GM23338 (cell line): ENCODE results near the gene ZNF444.

Source experiments
- EZH2 ChIP-seq: fragments of 200-600 bp; sonication (generic); IDR thresholded peaks from one replicate; pipeline ENCODE4 v1.8.0; 2017; ENCODE audit warnings: antibody characterized with exemption, mild to moderate bottlenecking, low read depth; ENCODE audit not compliant: unreplicated experiment
- POLR2AphosphoS5 ChIP-seq: IDR thresholded peaks from 2 replicates; pipeline ENCODE4 v1.6.1; 2016; ENCODE audit warnings: antibody characterized with exemption, low read depth
- TF ChIP-seq, protein P1 (sequence below): IDR thresholded peaks from one replicate; pipeline ENCODE4 v1.6.1; 2018; ENCODE audit warnings: antibody characterized with exemption; ENCODE audit not compliant: unreplicated experiment
- TF ChIP-seq, protein P2 (sequence below), 2 experiments: fragments of 200-600 bp in 1 of 2; sonication (generic) in 1 of 2; conservative IDR thresholded peaks; 2 replicates each; pipeline versions ENCODE4 v1.5.1 to v1.6.1; 2016 to 2017; ENCODE audit warnings: antibody characterized with exemption in 2 of 2, low read depth in 2 of 2, mild to moderate bottlenecking in 2 of 2, moderate library complexity in 1 of 2

DNA sequence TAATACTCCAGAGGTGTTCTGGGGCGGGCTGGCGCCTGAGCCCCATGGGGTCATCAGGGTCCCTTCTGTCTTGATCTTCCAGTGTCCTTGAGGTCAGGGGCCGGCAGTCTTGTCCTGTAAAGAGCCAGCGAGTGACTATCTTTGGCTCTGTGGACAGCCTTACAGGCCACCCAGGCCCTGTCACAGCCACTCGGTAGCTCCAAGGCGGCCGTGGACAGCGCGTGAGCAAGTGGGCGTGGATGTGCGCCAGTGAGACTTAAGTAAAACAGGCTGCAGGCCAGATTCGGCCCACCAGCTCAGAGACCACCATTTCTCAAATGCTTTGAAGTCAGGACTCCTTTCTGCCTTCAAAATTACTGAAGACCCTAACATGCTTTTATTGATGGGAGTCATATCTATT lies 3.7 kb downstream of the ZNF444 start:
- TF ChIP-seq, protein P1, sequence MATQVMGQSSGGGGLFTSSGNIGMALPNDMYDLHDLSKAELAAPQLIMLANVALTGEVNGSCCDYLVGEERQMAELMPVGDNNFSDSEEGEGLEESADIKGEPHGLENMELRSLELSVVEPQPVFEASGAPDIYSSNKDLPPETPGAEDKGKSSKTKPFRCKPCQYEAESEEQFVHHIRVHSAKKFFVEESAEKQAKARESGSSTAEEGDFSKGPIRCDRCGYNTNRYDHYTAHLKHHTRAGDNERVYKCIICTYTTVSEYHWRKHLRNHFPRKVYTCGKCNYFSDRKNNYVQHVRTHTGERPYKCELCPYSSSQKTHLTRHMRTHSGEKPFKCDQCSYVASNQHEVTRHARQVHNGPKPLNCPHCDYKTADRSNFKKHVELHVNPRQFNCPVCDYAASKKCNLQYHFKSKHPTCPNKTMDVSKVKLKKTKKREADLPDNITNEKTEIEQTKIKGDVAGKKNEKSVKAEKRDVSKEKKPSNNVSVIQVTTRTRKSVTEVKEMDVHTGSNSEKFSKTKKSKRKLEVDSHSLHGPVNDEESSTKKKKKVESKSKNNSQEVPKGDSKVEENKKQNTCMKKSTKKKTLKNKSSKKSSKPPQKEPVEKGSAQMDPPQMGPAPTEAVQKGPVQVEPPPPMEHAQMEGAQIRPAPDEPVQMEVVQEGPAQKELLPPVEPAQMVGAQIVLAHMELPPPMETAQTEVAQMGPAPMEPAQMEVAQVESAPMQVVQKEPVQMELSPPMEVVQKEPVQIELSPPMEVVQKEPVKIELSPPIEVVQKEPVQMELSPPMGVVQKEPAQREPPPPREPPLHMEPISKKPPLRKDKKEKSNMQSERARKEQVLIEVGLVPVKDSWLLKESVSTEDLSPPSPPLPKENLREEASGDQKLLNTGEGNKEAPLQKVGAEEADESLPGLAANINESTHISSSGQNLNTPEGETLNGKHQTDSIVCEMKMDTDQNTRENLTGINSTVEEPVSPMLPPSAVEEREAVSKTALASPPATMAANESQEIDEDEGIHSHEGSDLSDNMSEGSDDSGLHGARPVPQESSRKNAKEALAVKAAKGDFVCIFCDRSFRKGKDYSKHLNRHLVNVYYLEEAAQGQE = no peak
- no peak for TF ChIP-seq EZH2
- TF ChIP-seq, protein P2, sequence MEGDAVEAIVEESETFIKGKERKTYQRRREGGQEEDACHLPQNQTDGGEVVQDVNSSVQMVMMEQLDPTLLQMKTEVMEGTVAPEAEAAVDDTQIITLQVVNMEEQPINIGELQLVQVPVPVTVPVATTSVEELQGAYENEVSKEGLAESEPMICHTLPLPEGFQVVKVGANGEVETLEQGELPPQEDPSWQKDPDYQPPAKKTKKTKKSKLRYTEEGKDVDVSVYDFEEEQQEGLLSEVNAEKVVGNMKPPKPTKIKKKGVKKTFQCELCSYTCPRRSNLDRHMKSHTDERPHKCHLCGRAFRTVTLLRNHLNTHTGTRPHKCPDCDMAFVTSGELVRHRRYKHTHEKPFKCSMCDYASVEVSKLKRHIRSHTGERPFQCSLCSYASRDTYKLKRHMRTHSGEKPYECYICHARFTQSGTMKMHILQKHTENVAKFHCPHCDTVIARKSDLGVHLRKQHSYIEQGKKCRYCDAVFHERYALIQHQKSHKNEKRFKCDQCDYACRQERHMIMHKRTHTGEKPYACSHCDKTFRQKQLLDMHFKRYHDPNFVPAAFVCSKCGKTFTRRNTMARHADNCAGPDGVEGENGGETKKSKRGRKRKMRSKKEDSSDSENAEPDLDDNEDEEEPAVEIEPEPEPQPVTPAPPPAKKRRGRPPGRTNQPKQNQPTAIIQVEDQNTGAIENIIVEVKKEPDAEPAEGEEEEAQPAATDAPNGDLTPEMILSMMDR (conservative IDR thresholded peaks at IDR 0.05; ENCODE audit: low read depth in 2 of 2) = no peak
- TF ChIP-seq POLR2AphosphoS5 = no peak
